Measurements from ENCODE around the gene ZNG1F. TPM values are rescaled to one million over a fixed set of nuclear protein-coding genes. Genes with fewer than 3 reads are reported as not detected.
A peak's percentile ranks its signal among the peaks of the same experiment; 100 is the strongest.
"Not testable (repeated sequence)": the region's sequence is repeated elsewhere in the genome, so short reads cannot be mapped to it uniquely, and the experiment has no call there.

Gene ZNG1F
- total RNA-seq, 4 donors from 2014 or later: 6.8 to 10.0 (median 7.5) TPM

DNA sequence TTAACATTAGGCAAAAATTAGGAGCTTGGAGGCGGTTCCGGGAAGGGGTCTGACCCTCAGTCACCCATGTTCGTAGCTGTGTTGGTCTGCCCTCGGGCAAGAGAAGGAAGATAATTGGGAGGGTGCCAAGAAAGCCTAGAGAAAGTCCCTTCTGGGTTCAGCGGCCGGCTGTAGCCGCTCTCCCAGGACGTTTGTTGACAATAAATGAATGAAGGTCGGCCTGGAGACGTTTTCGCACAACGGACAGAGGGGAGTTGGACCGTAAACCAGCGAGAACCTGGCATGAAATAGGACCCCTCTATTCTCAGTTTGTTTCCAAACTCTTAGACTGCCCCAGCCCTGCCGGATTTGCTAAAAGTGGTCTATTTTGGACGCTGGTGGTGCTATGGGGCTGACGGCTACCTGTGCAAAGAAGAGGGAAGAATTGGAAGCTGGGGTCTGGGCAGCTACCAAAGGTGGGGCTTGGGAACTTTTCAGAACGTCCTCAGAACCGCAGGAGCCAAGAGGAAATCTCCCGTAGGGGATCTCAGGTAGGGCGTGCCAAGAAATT, 63.9 kb downstream of the ZNG1F start:
- not testable (repeated sequence) for DNase-seq (ENCODE audit: low spot score); ATAC-seq (ENCODE audit: low FRiP score)

DNA sequence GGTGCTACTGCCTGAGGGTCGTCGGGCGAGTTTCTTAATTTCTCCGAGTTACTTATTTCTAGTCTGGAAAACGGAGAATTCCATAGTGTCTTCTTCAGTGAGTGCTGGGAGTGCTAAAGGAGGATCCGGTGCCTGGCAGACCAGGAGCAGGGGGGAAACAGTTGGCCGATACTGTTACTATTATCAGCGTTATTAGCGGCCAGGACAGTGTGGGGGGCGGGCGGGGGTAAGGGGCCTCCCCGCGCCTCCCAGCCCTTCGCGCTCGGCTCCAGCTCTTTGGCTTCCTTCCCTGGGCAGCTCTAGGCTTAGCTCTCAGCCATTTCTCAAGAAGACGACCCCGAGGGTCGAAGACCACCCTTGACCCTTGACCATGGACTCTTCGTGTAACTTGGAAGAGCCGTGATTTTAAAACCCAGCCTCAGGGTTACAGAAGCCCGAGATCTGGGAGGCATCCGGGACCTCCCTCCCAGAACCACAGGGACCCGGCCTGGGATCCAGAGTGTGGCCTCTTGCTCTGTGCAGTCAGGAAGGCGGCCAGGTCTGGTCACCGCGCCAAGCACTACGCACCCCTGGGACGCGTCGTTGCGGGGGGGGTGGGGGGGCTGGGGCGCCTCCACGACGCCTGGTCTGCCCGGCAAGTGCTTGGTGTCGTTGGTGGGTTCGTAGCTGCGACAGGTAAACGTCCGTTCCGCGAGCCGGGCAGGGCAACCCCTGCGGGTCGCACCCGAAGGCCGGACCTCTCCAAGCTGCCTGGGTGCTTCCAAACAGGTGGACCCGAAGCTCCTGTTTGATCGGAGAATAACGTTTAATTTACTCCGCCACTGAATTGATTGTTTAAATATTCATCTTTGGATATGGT, 64.6 kb downstream of the ZNG1F start:
- not testable (repeated sequence) for DNase-seq (ENCODE audit: low spot score); ATAC-seq (ENCODE audit: low FRiP score)

DNA sequence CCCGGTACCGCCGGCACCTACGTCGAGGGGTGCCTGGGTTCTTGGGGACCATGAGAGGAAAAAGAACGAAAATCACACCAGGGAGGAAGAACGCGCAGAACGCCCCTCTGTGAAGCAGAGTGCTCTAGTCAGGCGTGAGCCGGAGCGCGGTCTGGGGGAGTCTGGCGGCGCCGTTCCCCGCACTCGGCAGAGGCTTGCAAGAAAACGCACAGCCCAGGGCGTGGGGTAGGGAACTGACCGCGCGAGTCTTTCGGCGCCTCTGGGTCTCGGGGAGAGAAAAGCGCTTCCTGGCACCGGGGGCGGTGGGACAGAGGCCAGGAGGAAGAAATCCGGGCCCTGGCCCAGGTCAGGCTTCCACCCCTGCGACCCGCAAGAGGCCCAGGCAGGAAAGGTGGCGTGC, 65.3 kb downstream of the ZNG1F start:
- not testable (repeated sequence) for DNase-seq (ENCODE audit: low spot score)
- peak; percentile 59 for ATAC-seq (ENCODE audit: low FRiP score)

DNA sequence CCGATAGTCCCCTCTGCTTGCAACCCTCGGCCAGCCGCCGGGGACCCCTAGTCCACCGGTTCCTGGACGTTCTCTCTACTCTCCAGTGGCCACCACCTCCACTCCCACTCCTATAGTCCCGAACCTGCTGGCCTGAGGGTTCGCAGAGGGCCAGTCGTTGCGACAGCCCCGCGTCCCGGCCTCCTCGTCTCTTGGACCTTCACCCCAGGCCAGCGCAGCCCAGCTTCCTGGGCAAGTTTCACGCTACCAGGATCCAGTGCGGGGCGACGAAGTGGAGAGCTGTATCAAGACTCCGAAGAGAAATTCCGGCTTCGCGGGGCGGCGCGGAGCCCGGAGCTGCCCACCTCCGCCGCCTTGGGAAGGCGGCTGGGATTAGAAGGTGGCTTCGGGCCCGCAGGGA, 65.7 kb downstream of the ZNG1F start:
- ATAC-seq (ENCODE audit: low FRiP score): peak; percentile 22
- DNase-seq (ENCODE audit: low spot score): not testable (repeated sequence)

DNA sequence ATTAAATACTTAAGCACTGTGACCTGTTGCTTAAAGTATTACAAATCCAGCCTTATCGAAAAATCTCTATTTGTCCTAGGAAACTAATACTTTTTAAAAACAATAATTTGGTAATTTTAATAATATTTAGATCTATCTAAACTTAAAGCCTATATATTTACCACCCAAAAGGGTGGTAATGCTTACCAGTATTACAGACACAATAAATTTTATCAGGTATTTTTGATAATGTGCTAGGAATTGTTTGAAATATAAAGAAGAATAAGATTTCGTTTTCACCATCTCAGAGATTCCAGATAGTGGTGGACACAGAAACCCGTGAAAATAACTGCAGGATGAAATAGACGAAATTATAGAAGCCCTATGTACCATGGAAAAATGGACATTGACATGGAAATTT, 68.4 kb downstream of the ZNG1F start:
- not testable (repeated sequence) for DNase-seq (ENCODE audit: low spot score); ATAC-seq (ENCODE audit: low FRiP score)

DNA sequence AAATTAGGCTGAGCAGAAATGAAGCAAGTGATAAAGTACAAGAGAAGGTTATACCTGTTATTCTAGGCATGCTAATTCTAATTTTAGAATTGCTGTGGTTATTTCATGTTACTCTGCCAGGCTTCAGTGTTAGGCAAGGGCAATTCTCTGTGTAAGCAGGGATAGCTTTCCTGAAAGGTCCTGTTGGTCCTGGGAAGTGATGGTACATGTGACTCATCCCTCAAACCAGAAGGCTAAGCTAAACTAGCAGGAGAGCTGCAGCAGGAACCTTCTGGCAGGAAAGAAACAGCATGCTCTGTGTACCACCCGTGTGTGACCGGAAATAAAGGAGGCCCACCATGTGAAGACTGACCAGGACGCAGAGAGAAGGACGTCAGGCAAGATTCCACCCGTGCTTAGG, 69.4 kb downstream of the ZNG1F start:
- not testable (repeated sequence) for DNase-seq (ENCODE audit: low spot score)
- ATAC-seq (ENCODE audit: low FRiP score): peak; percentile 35

DNA sequence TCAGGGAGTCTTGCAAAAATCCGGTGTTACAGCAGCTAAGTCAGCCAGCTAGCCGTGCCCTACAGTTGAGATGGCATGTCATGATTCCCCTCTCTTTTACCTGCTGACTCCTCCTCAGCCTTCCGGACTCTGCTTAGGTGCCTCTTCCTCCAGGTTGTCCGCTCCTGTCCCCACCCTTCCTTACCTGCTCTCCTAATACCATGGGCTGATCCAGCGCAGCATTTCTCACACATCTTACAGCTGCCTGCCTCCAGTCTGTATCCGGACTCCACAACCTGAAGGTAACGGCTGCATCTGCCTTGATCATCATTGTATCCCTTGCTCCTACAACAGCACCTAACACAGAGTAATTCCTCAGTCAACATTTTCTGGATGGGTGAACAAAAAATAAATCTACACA, 69.8 kb downstream of the ZNG1F start:
- DNase-seq (ENCODE audit: low spot score); ATAC-seq (ENCODE audit: low FRiP score): not testable (repeated sequence)

DNA sequence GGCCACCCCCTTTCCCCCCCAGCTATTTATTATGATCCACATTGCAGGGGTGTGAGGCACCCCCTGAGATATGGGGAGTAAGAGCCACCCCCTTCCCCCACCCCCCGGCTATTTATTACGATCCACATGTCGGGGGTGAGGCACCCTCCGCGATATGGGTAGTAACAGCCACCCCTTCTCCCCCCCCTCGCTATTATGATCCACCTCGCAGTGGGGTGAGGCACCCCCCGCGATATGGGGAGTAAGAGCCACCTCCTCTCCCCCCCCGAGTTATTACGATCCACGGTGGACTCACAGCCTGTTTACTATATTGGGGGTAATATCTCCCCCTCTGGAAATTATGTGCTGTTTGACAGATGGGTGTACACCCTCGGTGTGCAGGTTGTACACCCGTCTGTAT, 75.8 kb downstream of the ZNG1F start:
- ATAC-seq (ENCODE audit: low FRiP score): peak; percentile 32
- not testable (repeated sequence) for DNase-seq (ENCODE audit: low spot score)

DNA sequence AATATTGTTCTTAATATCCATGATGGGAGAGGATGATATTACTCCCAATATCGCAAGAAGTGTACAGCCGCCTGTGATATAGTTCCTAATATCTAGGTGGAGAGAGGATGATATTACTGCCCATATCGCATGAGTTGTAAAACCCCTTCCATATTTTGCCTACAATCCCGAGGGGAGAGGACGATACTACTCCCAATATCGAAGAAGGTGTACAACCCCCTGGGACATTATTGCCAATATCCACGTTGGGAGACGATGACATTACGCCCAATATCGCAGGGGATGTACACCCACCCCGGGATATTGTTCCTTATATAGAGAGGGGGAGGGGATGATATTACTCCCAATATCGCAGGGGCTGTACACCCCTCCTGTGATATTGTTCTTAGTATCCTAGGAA, 77.7 kb downstream of the ZNG1F start:
- ATAC-seq (ENCODE audit: low FRiP score); DNase-seq (ENCODE audit: low spot score): not testable (repeated sequence)

DNA sequence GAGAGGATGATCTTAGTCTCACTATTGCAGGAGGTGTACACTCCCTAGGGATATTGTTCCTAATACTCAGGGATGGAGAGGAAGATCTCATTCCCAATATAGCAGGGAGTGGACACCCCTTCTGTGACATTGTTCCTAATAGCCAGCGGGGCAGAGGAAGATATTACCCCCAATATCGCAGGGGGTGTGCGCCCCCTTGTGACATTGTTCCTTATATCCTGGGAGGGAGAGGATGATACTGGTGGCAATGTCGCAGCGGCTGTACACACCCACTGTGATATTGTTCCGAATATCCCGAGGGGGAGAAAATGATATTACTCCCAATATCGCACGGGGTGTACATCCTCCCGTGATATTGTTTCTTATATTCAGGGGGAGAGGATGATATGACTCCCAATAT, 78.2 kb downstream of the ZNG1F start:
- ATAC-seq (ENCODE audit: low FRiP score); DNase-seq (ENCODE audit: low spot score): not testable (repeated sequence)

DNA sequence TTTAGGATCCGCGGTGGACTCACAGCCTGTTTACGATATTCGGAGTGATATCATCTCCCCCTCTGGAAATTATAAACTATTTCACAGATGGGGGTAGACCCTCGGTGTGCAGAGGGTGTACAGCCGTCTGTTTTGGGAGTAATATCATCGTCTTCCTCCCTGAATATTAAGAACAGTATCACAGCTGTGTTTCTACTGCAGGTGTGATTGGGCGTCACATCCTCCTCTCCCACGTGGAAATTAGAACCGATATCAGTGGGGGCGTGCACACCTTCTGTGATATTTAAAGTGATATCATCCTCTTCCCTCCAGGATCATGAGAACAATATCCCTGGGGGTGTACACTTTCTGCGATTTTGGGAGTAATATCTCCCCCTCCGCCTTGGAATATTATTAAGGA, 79.9 kb downstream of the ZNG1F start:
- ATAC-seq (ENCODE audit: low FRiP score); DNase-seq (ENCODE audit: low spot score): not testable (repeated sequence)

DNA sequence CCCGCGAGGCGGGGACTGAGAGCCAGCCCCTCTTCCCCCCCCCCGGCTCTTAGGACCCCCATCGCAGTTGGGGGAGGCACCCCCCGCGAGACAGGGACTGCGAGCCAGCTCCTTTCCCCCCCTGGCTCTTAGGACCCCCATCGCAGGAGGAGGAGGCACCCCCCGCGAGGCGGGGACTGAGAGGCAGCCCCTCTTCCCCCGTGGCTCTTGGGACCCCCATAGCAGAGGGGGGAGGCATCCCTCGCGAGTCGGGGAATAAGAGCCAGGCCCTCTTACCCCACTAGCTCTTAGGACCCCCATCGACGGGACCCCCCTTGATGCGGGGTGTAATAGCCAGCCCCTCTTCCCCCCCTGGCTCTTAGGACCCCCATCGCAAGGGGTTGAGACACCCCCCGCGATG, 80.3 kb downstream of the ZNG1F start:
- not testable (repeated sequence) for DNase-seq (ENCODE audit: low spot score); ATAC-seq (ENCODE audit: low FRiP score)

DNA sequence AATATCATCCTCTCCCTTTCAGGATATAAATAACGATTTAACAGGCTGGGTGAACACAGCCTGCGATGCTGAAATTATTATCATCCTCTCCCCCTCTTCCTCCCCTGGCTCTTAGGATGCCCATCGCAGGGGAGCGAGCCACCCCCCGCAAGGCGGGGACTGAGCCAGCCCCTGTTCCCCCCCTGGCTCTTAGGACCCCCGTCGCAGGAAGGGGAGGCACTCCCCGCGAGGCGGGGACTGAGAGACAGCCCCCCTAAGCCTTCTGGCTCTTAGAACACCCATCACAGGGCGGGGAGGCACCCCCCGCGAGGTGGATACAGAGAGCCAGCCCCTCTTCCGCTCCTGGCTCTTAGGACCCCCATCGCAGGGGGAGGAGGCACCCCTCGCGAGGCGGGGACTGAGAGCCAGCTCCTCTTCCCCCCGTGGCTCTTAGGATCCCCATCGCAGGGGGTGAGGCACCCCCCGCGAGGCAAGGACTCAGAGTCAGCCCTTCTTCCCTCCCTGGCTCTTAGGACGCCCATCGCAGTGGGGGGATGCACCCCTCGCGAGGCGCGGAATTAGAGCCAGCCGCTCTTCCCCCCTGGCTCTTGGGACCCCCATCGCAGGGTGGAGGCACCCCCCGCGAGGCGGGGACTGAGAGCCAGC, 82.5 kb downstream of the ZNG1F start:
- not testable (repeated sequence) for ATAC-seq (ENCODE audit: low FRiP score); DNase-seq (ENCODE audit: low spot score)

DNA sequence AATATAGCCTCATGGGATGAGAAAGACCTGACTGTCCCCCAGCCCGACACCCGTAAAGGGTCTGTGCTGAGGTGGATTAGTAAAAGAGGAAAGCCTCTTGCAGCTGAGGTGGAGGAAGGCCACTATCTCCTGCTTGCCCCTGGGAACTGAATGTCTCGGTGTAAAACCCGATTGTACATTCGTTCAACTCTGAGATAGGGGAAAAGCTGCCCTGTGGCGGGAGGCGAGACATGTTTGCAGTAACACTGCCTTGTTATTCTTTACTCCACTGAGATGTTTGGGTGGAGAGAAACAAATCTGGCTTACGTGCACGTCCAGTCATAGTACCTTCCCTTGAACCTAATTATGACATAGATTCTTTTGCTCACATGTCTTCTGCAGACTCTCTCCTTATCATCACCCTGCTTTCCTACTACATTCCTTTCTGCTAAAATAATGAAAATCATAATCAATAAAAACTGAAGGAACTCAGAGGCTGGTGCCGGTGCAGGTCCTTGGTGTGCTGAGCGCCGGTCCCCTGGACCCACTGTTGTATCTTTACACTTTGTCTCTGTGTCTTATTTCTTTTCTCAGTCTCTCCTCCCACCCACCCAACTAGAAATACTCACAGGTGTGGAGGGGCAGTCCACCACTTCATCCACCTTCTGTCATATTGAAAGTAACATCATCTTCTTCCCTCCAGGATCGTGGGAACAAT, 83.4 kb downstream of the ZNG1F start:
- DNase-seq (ENCODE audit: low spot score); ATAC-seq (ENCODE audit: low FRiP score): not testable (repeated sequence)

DNA sequence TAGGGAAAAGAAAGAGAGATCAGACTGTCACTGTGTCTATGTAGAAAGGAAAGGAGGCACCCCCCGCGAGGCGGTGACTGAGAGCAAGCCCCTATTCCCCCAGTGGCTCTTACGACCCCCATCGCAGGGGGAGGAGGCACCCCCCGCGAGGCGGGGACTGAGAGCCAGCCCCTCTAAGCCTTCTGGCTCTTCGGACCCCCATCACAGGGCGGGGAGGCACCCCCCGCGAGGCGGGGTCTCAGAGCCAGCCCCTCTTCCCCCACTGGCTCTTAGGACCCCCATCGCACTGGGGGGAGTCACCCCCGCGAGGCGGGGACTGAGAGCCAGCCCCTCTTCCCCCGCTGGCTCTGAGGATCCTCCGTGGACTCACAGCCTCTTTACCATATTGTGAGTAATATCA, 84.6 kb downstream of the ZNG1F start:
- ATAC-seq (ENCODE audit: low FRiP score); DNase-seq (ENCODE audit: low spot score): not testable (repeated sequence)

DNA sequence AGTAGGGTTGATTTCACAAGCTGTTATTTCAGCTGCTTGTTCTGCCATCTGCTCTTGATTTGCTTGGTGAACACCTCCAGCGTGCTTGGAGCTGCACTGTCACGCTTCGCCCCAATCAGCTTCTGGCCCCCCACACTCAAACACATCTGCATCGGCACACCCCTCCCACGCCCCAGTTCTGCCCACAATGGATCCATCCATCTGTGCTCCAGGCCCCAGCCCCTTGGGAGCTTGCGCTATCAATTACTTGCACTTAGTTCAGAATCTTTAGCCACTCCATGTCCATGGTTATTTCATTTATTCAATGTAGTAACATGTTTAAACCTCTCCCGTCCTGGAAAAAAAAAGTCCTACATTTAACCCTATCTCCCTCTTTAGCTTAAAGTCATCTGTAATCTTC, 88.6 kb downstream of the ZNG1F start:
- not testable (repeated sequence) for DNase-seq (ENCODE audit: low spot score); ATAC-seq (ENCODE audit: low FRiP score)

DNA sequence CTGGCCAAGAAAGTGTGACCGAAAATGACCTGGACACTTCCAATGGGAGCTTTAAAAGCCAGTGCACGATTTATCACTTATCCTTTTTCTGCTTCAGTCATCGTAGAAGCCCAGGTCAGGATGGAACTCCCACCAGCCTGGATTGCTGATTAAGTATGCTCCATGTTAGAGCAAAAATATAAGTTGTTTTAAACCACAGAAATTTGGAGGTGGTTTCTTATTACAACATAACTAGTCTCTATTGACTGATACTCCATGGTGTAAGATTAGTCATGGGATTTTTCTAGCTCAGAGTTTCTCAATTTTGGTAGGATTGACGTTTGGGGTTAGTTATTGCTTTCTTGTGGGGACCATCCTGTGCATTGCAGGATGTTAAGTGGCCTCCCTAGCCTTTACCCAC, 90.4 kb downstream of the ZNG1F start:
- DNase-seq (ENCODE audit: low spot score); ATAC-seq (ENCODE audit: low FRiP score): not testable (repeated sequence)

DNA sequence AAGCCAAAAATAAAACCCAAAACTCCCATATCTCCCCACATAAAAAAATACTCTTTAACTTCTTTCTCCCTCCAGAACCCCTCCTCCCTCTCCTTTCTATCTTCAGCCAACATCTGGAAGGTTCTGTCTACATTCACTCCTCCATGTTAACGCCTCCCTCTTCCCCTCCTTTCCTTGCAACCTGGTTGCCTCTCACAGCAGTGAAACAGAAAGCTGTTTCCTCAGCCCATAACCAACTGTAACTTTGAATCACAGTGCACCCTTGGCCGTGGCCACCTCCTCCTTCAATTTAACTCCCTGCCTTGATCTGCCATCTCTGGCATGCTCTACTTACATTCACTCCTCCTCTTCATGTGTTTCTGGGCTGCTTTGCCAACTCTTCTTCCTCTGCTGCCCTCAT, 94.1 kb downstream of the ZNG1F start:
- DNase-seq (ENCODE audit: low spot score): not testable (repeated sequence)

DNA sequence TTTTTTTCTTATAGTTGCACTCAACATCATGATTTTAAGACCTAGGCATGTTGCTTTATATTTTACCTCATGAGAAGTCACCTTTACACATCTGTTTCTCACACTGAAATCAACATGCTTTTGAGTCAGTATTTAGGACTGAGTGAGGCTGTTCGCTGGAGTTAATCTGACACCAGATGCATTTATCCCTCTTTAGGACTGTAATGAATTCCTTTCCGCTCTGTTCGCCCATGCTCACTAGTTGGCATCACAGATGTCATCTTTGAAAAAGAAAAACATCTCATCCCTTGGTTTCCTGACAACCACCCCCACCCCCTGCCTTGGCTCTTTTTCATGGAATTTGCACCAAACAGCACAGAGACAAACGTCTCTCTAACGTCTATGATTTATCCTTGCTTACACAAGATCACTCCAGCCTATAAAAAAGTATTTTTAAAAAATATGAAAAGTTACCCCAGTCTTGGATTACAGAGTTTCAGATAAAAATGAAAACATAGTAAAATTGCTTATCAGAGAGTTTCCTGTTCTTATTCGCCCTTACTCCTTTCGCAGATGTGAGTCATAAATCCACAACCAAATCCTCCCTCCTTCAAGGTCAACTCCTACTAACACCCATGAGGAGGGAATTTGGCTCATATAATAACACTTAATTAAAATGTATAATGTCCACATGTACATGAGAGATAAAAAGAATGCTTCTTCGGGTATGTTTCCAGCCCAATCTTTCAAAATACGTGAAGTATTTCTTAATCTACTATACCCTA, 94.9 kb downstream of the ZNG1F start:
- not testable (repeated sequence) for DNase-seq (ENCODE audit: low spot score)
- ATAC-seq (ENCODE audit: low FRiP score): peak; percentile 78

More for the DNA sequence above, 94.1 kb downstream of the ZNG1F start:
- peak; percentile 91 for ATAC-seq (ENCODE audit: low FRiP score)

Data from omental fat pad (tissue), 4 donors.